HCT116 (cell line): ENCODE measurements around the gene TAT. TPM values are rescaled to one million over a fixed set of nuclear protein-coding genes. Genes with fewer than 3 reads are reported as not detected.

Experiments
- ATAC-seq: fragments of 200-7000 bp; cut with Tn5 transposase; 2 replicates; pipeline ENCODE4 v1.9.1; 2020; ENCODE audit warnings: mild to moderate bottlenecking, moderate library complexity
- BruUV-seq: library from RNA; stranded (reverse); fragments of 400-500 nt; replicated peaks from 2 replicates; lab custom pipeline; 2021; lab: Mats Ljungman, UMichigan
- CTCF ChIA-PET: fragments of 300-600 bp; sonication (Branson Sonifier 250); formaldehyde crosslinking; loops from one replicate; lab custom pipeline; 2021; ENCODE audit warnings: antibody characterized with exemption; lab: Charles Lee
- POLR2A ChIA-PET: fragments of 300-600, 350-600 bp; sonication (Branson Sonifier 250); formaldehyde crosslinking; loops from one replicate; lab custom pipeline; 2021; ENCODE audit warnings: antibody characterized with exemption; lab: Charles Lee
- RAD21 ChIA-PET, 2 experiments: fragments of 300-600 bp; sonication (Branson Sonifier 250); formaldehyde crosslinking; loops; one replicate each; lab custom pipeline; 2023; ENCODE audit warnings: low total read pairs in 2 of 2; ENCODE audit not compliant: uncharacterized antibody in 2 of 2, unreplicated experiment in 2 of 2, low non-redundant PET in 1 of 2; lab: Charles Lee
- DNase-seq: peaks from one replicate; pipeline ENCODE4 v3.0.0-alpha.2; 2010; ENCODE audit warnings: low read depth, low spot score
- H2AFZ ChIP-seq: fragments of 200-600 bp; shearing (Covaris generic), sonication (generic); 2 replicates; pipeline ENCODE4 v1.6.1; 2017; ENCODE audit warnings: low read depth, mixed run types, mixed read lengths, antibody characterized with exemption, low read length; ENCODE audit not compliant: poor library complexity, severe bottlenecking
- H3K27ac ChIP-seq: 2 replicates; pipeline ENCODE4 v1.5.1; 2012; ENCODE audit warnings: low read depth, low read length
- H3K27me3 ChIP-seq: fragments of 200-600 bp; sonication (generic); 2 replicates; pipeline ENCODE4 v1.6.1; 2016; ENCODE audit warnings: mixed run types, low read length, mixed read lengths; ENCODE audit not compliant: insufficient read depth
- H3K36me3 ChIP-seq, 2 experiments: fragments of 200-500 bp in 1 of 2; fragments of 200-600 bp in 1 of 2; sonication (Bioruptor generic) in 1 of 2; sonication (generic) in 1 of 2; 2 replicates each; pipeline versions ENCODE4 v1.5.1 to v1.6.1; 2014 to 2016; ENCODE audit warnings: low read length in 2 of 2, inconsistent platforms in 1 of 2, mixed read lengths in 1 of 2, mixed run types in 1 of 2; ENCODE audit not compliant: insufficient read depth in 2 of 2, control insufficient read depth in 1 of 2
- H3K4me1 ChIP-seq, 2 experiments: fragments of 200-600 bp in 1 of 2; sonication (generic) in 1 of 2; 2 replicates each; pipeline versions ENCODE4 v1.5.1 to v1.6.1; 2012 to 2017; ENCODE audit warnings: low read length in 2 of 2, inconsistent platforms in 1 of 2, mild to moderate bottlenecking in 1 of 2, mixed read lengths in 1 of 2, mixed run types in 1 of 2, moderate library complexity in 1 of 2; ENCODE audit not compliant: insufficient read depth in 2 of 2, control insufficient read depth in 1 of 2
- H3K4me2 ChIP-seq: fragments of 200-600 bp; sonication (generic); 2 replicates; pipeline ENCODE4 v1.6.1; 2017; ENCODE audit warnings: mixed run types, low read length, mixed read lengths
- H3K4me3 ChIP-seq, 2 experiments: fragments of 200-600 bp in 1 of 2; sonication (generic) in 1 of 2; replicated peaks in 1 of 2; 2 replicates each; pipeline ENCODE4 v1.5.1; 2011 to 2016; ENCODE audit warnings: low read length in 2 of 2, control low read depth in 1 of 2, low read depth in 1 of 2, mild to moderate bottlenecking in 1 of 2, mixed read lengths in 1 of 2, mixed run types in 1 of 2
- H3K79me2 ChIP-seq: fragments of 200-600 bp; sonication (generic); 2 replicates; pipeline ENCODE4 v1.6.1; 2017; ENCODE audit warnings: mild to moderate bottlenecking, mixed run types, low read length, moderate library complexity, mixed read lengths; ENCODE audit not compliant: insufficient read depth
- H3K9ac ChIP-seq: fragments of 200-600 bp; sonication (generic); 2 replicates; pipeline ENCODE4 v1.6.1; 2016; ENCODE audit warnings: low read length, mixed read lengths
- H3K9me2 ChIP-seq: fragments of 200-600 bp; sonication (generic), shearing (Covaris generic); 2 replicates; pipeline ENCODE4 v1.6.1; 2017; ENCODE audit warnings: mixed run types, mild to moderate bottlenecking, moderate library complexity; ENCODE audit not compliant: insufficient read depth
- H3K9me3 ChIP-seq, 2 experiments: fragments of 200-500 bp in 1 of 2; fragments of 200-600 bp in 1 of 2; sonication (Bioruptor generic) in 1 of 2; sonication (generic) in 1 of 2; 2 replicates each; pipeline ENCODE4 v1.6.1; 2014 to 2017; ENCODE audit warnings: low read length in 2 of 2, mixed read lengths in 2 of 2, inconsistent platforms in 1 of 2, low read depth in 1 of 2, mild to moderate bottlenecking in 1 of 2, mixed run types in 1 of 2, moderate library complexity in 1 of 2; ENCODE audit not compliant: control insufficient read depth in 1 of 2, insufficient read depth in 1 of 2
- H4K20me1 ChIP-seq: fragments of 200-600 bp; sonication (generic), shearing (Covaris generic); 2 replicates; pipeline ENCODE4 v1.6.1; 2017; ENCODE audit warnings: mixed run types, mild to moderate bottlenecking, moderate library complexity; ENCODE audit not compliant: insufficient read depth
- CBX3 ChIP-seq: IDR thresholded peaks from 2 replicates; pipeline ENCODE4 v1.6.1; 2012; ENCODE audit warnings: low read depth
- FOSL1 ChIP-seq: IDR thresholded peaks from 2 replicates; pipeline ENCODE4 v1.6.1; 2012; ENCODE audit warnings: low read depth
- RAD21 ChIP-seq: IDR thresholded peaks from 2 replicates; pipeline ENCODE4 v1.6.1; 2012; ENCODE audit warnings: low read depth, mild to moderate bottlenecking
- YY1 ChIP-seq: IDR thresholded peaks from 2 replicates; pipeline ENCODE4 v1.6.1; 2011; ENCODE audit warnings: low read length, low read depth, moderate library complexity, mild to moderate bottlenecking; ENCODE audit not compliant: insufficient replicate concordance; ENCODE audit errors: extremely low read depth
- ZFX ChIP-seq: fragments of 450-650 bp; IDR thresholded peaks from 2 replicates; pipeline ENCODE4 v1.6.1; 2017
- intact Hi-C: fragments of 100-400 bp; cut with micrococcal nuclease; formaldehyde crosslinking; loops from 2 replicates; pipeline ENCODE4 v1.10.0; 2022
- total RNA-seq: library from RNA; stranded (reverse); gene quantifications from one replicate; pipeline ENCODE4 v1.2.1, GENCODE V29; 2021; ENCODE audit not compliant: unreplicated experiment
- TF ChIP-seq, protein P1 (sequence below), 3 experiments: fragments of 200-600 bp in 1 of 3; sonication (generic) in 1 of 3; IDR thresholded peaks in 2 of 3; conservative IDR thresholded peaks in 1 of 3; 2 replicates each; pipeline ENCODE4 v1.5.1; 2012 to 2017; ENCODE audit warnings: low read depth in 2 of 3, low read length in 2 of 3, antibody characterized with exemption in 1 of 3, borderline replicate concordance in 1 of 3, control low read depth in 1 of 3, mild to moderate bottlenecking in 1 of 3, mixed read lengths in 1 of 3, mixed run types in 1 of 3, moderate library complexity in 1 of 3; ENCODE audit not compliant: insufficient read depth in 1 of 3
- TF ChIP-seq, protein P2 (sequence below): IDR thresholded peaks from 2 replicates; pipeline ENCODE4 v1.6.1; 2012

TAT gene
- total RNA-seq, 1 experiment from 2014 or later: 0.91 TPM

DNA sequence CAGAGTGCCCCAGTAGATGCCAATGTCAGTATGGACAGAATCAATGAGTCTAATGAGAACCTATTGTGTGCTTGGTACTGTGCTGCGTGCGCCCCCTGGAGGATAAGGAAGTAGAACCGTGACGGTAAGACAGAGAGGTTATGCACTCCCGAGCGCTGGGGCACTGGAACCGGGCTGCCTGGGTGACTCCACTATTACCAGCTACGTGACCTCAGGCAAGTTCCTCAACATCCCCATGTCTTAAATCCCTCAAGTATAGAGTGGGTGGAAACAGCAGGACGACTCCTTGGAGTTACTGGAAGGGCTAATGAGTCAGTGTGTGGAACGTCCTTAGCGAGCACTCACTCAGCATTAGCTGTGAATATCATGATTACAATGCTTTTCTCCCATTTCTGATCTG is 34.5 kb downstream of the TAT start:
- ATAC-seq (peak; percentile 98), DNase-seq (peak; percentile 60)
- Histone ChIP-seq H3K27me3 (no peaks in the 10 kb centered on the region), H3K4me1 (peaks cover 0 to 7% of the 10 kb centered on the region in 2 experiments; a peak in 1 of 4 replicates), H3K4me2 (peak overlapping the region; percentile 59), H3K36me3 (no peaks in the 10 kb centered on the region), H2AFZ (peak overlapping the region; percentile 50), H3K9ac (no peak overlapping the region), H3K9me3 (no peaks in the 10 kb centered on the region), H3K79me2 (no peaks in the 10 kb centered on the region), H3K27ac (no peak overlapping the region), H3K9me2 (no peaks in the 10 kb centered on the region), H3K4me3 (0 out of 4 replicates have a peak overlapping the region, but pooled peaks of 1 of the 2 experiments have one; percentile 5), H4K20me1 (no peaks in the 10 kb centered on the region)
- RAD21 ChIA-PET: no interaction called here
- CTCF ChIA-PET: interaction anchor here (0.7 to 3.3 kb wide), 7 partner anchors 11 to 130 kb away, joined by 3 to 17 read pairs (median 4); partner anchors contain the start of gene CHST4
- intact Hi-C loops: no loop called here
- TF ChIP-seq RAD21 (peak; percentile 59), CBX3 (peak; percentile 28; the same call in 1 of the 2 replicates), ZFX (no peak), YY1 (no peak), FOSL1 (no peak)
- TF ChIP-seq, protein P1, sequence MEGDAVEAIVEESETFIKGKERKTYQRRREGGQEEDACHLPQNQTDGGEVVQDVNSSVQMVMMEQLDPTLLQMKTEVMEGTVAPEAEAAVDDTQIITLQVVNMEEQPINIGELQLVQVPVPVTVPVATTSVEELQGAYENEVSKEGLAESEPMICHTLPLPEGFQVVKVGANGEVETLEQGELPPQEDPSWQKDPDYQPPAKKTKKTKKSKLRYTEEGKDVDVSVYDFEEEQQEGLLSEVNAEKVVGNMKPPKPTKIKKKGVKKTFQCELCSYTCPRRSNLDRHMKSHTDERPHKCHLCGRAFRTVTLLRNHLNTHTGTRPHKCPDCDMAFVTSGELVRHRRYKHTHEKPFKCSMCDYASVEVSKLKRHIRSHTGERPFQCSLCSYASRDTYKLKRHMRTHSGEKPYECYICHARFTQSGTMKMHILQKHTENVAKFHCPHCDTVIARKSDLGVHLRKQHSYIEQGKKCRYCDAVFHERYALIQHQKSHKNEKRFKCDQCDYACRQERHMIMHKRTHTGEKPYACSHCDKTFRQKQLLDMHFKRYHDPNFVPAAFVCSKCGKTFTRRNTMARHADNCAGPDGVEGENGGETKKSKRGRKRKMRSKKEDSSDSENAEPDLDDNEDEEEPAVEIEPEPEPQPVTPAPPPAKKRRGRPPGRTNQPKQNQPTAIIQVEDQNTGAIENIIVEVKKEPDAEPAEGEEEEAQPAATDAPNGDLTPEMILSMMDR (IDR thresholded peaks at IDR 0.05 in 2 of 3, conservative IDR thresholded peaks at IDR 0.05 in 1 of 3; ENCODE audit: borderline replicate concordance in 1 of 3, insufficient read depth in 1 of 3, low read depth in 2 of 3, low read length in 2 of 3): peak; percentile 63 to 91 (median 84); a peak in 5 of 6 replicates
- no TSS peak for BruUV-seq
- POLR2A ChIA-PET: no interaction called here

DNA sequence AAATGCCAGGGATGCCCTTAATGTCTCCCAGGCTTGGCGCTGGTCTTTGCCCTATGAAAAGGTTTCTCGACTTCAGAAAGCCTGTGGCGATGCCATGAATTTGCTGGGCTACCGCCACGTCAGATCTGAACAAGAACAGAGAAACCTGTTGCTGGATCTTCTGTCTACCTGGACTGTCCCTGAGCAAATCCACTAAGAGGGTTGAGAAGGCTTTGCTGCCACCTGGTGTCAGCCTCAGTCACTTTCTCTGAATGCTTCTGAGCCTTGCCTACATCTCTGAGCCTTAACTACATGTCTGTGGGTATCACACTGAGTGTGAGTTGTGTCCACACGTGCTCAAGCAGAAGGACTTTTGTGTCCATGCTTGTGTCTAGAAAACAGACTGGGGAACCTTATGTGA is 39.2 kb downstream of the TAT start:
- ChIA-PET CTCF (interaction anchor here (2.3 kb wide), 1 partner anchor 125 kb away, joined by 7 read pairs; no protein-coding TSS in a partner anchor), POLR2A (no interaction called here), RAD21 (interaction anchor here in 1 of 2 experiments (1.2 kb wide), 1 partner anchor 36 kb away, joined by 3 read pairs; no protein-coding TSS in a partner anchor)
- no TSS peak for BruUV-seq
- Histone ChIP-seq H3K9me2 (no peaks in the 10 kb centered on the region), H3K4me1 (peaks cover 0 to 6% of the 10 kb centered on the region in 2 experiments; a peak in 1 of 4 replicates), H3K27me3 (no peaks in the 10 kb centered on the region), H3K36me3 (no peaks in the 10 kb centered on the region), H2AFZ (no peak overlapping the region), H3K79me2 (no peaks in the 10 kb centered on the region), H4K20me1 (no peaks in the 10 kb centered on the region), H3K4me3 (no peak overlapping the region), H3K9me3 (no peaks in the 10 kb centered on the region), H3K27ac (no peak overlapping the region), H3K4me2 (no peak overlapping the region), H3K9ac (no peak overlapping the region)
- DNase-seq (peak; percentile 50), ATAC-seq (peak; percentile 81)
- intact Hi-C loops: loop anchor here (5.0 kb wide), 1 partner anchor 125 kb away; no protein-coding TSS in a partner anchor
- TF ChIP-seq RAD21: peak; percentile 87
- TF ChIP-seq, protein P1 (IDR thresholded peaks at IDR 0.05 in 2 of 3, conservative IDR thresholded peaks at IDR 0.05 in 1 of 3; ENCODE audit: borderline replicate concordance in 1 of 3, insufficient read depth in 1 of 3, low read depth in 2 of 3, low read length in 2 of 3): peak; percentile 68 to 75 (median 70)
- TF ChIP-seq, protein P2, sequence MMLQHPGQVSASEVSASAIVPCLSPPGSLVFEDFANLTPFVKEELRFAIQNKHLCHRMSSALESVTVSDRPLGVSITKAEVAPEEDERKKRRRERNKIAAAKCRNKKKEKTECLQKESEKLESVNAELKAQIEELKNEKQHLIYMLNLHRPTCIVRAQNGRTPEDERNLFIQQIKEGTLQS: no peak
